Activated CD4-positive, alpha-beta T cell treated with anti-CD3 and anti-CD28 coated beads for 24 hours (primary cell): ENCODE results near the gene WDR1.

Experiments
- DNase-seq, 2 donors: peaks; one replicate each; pipeline ENCODE4 v3.0.0-alpha.2; 2020; ENCODE audit warnings: low read depth in 2 of 2

WDR1 gene

DNA sequence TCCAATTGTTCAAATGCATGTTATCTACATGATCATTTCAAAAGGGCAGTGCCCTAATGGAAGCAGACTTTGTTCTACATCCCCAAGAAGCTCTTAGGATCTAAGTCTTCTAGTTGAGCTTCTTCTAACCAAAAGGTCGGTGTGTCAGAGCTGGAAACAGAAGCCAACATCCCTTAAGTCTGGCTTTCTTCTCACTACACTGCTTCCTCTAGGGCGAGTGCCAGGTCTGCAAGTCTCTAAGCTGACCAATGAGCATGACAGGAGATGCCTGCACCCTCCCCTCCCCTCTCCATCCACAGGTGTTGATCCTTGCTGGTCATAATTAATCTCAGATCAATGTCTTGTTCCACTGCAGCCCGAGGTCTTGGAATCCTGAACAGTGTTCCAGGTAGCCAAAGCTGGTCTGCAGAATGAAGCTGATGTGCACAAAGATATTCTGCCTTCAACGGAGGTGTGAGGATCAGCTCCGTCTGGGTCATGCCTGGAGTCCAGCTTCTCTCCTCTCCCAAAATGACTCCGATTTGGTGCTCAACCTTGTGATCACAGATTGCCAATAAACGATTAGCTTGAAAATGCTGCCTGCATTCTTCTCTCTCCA is 44.1 kb downstream of the WDR1 start:
- DNase-seq: no peak

DNA sequence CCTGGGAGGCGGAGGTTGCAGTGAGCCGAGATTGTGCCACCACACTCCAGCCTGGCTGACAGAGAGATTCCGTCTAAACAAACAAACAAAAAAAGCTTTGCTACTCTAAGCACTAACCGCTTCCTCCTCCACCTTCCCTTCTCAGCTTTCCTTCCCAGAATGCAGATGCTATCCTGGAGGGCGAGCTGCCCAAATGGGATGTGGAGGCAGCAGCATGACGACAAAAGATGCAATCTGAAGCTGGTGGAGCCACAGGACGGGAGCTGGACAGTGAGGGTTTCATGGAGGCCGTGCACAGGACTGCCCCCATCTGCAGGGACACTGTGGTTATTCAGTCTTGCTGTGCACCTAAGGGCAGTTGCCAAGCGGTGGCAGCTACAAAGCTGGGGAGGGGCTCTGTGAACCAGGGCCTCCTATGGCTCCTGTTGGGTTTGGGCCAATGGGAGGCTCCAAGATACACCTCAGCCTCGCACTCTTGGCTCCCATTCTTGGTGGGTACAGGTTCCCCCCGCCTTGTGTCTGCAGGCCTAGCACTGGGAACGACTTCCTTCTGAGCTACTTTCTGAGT is 47.4 kb downstream of the WDR1 start:
- DNase-seq: no peak

GRCh38 chr4:10066670-10067651 is 49.6 kb downstream of the WDR1 start:
- DNase-seq: no peak

- DNase-seq: no peak
Measured at GRCh38 chr4:10066206-10066605, 50.4 kb downstream of the WDR1 start.

DNA sequence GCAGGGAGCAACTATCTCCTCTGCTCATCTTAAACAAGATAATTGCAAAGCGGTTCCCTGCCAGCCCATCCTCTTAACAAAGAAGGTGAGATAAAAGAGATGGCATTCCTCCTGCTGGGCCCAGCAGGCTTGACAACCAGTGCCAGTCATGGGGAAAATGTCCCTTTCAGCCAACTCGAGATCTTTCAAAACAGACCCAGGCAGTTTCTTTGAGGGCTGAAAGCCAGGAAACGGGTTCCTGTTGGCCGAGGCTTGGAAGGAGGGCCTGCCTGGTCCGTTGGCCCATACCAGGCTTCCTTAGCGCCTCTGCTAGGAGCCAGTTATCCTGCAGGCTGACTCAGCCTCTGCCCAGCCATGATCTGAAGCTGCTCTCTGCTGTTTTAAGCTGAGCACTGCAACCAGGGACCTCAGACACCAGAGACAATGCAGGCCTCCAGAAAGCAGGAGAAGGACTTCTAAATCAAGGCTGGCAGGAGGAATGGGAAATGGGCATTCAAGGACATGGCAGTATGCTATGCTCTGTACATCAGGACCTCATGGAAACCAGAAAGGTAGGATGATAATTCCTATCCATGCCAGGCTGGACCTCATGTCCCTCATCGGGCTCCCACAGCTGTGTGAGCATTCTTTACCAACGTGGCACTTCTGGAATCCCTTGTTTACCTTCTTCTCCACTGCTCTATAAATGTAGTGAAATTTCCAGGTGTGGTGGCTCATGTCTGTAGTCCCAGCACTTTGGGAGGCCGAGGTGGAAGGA is 52.9 kb downstream of the WDR1 start:
- DNase-seq: no peak

DNA sequence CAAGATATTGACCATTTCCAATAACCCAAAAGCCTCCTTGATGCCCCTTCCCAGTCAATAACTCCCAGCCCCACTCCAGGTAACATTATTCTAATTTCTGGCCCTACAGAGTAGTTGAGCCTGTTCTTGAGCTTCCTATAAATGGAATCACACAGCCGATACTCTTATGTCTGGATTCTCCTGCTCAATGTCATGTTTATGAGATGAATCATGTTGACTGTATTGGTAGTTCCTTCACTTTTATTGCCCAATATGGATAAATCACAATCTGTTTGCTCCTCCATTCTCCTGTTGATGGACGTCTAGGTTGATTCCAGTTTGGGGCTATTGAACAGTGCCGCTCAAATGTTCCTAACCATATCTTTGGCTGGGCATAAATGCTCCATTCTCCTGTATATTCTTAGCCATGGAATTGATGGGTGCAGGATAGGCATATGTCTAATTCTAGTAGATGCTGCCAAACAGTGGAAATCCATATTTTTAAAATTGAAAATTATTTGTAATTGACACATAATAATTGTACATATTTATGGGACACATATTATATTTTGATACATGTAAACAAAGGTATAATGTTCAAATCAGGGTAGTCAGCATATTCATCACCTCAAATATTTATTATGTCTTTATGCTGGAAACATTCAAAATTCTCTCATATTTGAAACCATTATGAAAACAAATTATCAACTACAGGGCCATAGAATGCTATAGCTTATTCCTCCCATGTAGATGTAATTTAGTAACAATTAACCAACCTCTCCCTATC is 54.8 kb downstream of the WDR1 start:
- DNase-seq: no peak

DNA sequence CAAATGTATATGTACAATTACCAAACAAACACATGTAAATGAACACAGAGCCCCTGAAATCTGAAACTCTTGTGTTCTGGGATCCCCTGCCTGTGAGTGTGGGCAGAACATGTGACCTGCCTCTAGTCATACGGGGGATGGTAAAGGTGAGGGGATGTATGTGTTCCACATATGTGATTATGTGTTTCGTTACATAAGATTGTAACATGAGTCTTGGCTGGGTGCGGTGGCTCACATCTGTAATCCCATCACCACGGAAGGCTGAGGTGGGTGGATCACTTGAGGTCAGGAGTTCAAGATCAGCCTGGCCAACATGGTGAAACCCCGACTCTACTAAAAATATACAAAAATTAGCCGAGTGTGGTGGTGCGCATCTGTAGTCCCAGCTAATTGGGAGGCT is 58.2 kb downstream of the WDR1 start:
- no peak for DNase-seq

DNA sequence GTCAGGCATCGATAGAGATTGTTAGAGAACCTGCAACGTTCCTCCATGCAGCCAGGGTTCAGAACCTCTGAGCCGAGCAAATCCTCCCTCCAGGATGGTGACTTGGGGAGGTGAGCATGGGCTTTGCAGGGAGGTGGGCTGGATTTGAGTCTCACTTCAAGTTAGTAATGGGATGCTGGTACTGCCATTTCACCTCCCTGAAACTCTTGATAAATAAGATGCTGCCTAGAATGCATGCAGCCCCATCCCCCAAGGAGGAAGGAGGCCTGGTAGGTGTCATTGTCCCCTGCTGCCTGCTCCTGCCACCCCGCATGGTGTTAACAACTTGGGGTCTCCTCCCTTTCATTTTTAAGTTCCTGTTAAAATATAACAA is 59.6 kb downstream of the WDR1 start:
- no peak for DNase-seq

DNA sequence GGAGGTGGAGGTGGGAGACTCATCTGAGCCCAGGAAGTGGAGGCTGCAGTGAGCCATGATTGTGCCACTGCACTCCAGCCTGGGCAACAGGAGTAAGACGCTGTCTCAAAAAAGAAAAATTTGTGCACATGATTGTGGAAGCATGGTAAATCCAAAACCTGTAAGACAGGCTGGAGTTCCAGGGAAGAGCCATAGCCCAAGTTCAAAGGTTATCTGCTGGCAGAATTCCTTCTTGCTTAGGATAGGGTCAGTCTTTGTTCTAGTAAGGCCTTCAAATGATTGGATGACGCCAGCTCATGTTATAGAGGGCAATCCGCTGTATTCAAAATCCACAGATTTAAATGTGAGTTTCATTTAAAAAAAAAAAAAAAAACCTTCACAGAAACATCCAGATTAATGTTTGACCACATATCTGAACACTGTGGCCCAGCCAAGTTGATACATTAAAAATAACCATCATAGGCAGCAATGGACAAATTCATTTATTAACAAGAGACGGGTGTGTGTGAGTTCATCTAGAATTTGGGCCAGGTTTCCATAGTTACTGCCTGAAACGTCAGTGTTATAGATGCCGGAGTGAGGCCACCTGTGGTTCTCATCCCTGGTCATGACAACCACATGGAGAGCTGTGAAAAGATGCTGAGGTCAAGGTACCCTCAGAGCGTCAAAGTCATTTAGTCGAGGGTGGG is 60.1 kb downstream of the WDR1 start:
- no peak for DNase-seq

GRCh38 chr4:10055871-10056270 is 60.7 kb downstream of the WDR1 start:
- no peak for DNase-seq

- no peak for DNase-seq
Measured at GRCh38 chr4:10054571-10055041, 62.0 kb downstream of the WDR1 start.

DNA sequence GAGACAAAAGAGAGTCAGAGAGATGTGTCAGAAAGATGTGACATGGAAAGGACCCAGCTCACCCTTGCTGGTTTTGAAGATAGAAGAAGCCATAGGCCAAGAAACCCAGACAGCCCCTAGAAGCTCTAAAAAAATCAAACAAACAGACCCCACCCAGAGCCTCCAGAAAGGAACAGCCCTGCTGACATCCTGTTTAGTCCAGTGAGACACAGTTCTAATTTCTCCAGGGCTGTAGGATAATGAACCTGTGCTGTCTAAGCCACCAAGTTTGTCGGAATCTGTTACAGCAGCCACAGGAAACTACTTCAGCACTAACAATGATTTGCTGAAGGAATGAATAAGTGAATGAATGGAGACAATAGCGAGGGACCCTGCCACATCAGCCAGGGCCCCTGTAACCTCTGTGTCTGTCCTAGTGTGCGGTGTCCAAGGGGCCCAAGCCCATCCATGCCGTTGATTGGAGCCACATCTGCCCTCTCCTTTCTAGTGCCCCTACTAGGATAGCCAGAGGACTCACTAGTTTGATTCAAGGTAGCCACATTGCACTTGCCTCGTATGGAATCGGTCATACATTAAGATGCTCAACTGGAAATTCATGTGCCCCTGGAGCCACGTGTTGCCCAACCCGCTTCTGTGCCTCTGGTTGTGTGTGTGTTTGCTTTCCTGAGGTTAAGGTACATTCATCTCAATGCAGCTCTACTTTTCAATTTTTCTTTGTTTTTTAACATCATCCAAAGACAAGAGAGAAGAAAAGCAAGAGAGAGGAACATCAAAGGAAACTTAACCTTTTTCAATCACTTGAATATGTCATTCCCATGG is 62.8 kb downstream of the WDR1 start:
- DNase-seq: no peak

DNA sequence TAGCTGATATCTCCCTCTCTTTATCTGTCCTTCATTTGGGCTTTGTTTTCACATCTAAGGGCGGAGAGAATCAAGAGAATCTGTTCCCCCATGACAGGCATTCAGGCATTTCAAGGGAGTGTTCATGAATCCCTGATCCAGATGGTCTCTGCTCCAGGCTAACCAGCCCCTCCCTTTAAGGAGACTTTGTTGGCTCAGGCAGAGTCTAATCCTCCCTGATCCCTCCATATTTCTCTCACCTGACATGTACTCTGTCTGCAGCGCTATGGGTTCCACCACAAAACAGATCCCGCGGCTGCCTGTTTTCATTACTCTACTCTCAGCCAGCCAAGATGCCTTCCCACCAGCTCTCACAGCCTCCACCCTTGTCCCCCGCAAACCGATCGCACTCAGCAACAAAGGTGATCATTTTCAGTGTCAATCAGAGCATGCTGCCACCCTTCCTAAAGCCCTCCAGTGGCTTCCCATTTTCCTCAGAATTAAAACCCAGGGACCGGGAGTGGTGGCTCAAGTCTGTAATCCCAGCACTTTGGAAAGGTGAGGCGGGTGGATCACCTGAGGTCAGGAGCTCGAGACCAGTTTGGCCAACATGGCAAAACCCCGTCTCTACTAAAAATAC is 65.0 kb downstream of the WDR1 start:
- DNase-seq: no peak

- DNase-seq: no peak
Measured at GRCh38 chr4:10050721-10051120, 65.9 kb downstream of the WDR1 start.

DNA sequence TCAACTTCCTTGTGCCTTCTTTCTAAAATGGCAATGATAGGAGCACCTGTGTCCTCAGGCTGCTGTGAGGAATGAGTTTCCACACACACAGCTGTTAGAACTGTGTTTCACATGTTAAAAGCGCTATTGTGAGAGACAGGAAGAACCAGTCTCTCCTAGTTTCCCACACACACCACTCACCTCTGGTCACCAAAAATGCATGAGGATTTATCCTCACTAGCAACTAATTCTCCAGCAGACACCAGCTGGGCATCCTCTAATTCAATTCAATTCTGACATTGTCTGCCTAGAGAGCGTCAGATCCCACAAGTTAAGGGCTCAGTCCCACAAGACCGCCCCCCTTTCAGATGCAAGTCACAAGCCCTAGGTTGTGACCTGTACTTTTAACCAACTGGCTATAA is 66.3 kb downstream of the WDR1 start:
- DNase-seq: no peak

GRCh38 chr4:10048941-10049697 is 67.5 kb downstream of the WDR1 start:
- DNase-seq: no peak

GRCh38 chr4:10047967-10048366 is 68.6 kb downstream of the WDR1 start:
- DNase-seq: no peak

DNA sequence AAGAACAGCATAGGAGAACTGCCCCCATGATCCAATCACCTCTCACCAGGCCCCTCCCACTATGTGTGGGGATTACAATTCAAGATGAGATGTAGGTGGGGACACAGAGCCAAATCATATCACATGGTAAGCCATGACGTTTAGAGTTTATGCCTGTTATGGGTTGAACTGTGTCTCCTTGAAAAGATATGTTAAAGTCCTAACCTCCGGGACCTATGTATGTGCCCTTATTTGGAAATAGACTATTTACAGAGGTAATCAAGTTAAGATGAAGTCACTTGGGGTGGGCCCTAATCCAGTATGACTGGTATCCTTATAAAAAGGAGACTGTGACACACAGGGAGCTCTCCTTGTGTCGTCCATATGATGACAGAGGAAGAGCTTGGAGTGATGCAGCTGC is 70.1 kb downstream of the WDR1 start:
- no peak for DNase-seq

- DNase-seq: no peak
Measured at GRCh38 chr4:10045481-10045880, 71.1 kb downstream of the WDR1 start.
